ENCODE results near the gene EEF2K.

The EEF2K gene

GRCh38 chr16:22320572-22321339 lies 114.7 kb downstream of the EEF2K start:
- DNase-seq (ENCODE audit: low read depth): no peak
- no peak overlapping the region for H3K4me3 ChIP-seq (ENCODE audit: low read depth, low read length)
- TF ChIP-seq CTCF (IDR thresholded peaks at IDR 0.05; ENCODE audit: low read depth, low read length) (no peak), MYC (IDR thresholded peaks at IDR 0.05; ENCODE audit: low read depth, low read length) (no peak), MAX (IDR thresholded peaks at IDR 0.05; ENCODE audit: low read depth, low read length) (no peak; the same call in 1 of the 2 replicates), POLR2A (IDR thresholded peaks at IDR 0.05; ENCODE audit: extremely low read depth, insufficient read length) (no peak)

GRCh38 chr16:22321340-22322001 lies 115.4 kb downstream of the EEF2K start:
- TF ChIP-seq MYC (IDR thresholded peaks at IDR 0.05; ENCODE audit: low read depth, low read length) (no peak), MAX (IDR thresholded peaks at IDR 0.05; ENCODE audit: low read depth, low read length) (peak; percentile 33; the same call in 1 of the 2 replicates), CTCF (IDR thresholded peaks at IDR 0.05; ENCODE audit: low read depth, low read length) (peak; percentile 71), POLR2A (IDR thresholded peaks at IDR 0.05; ENCODE audit: extremely low read depth, insufficient read length) (no peak)
- peak; percentile 73 for DNase-seq (ENCODE audit: low read depth)
- H3K4me3 ChIP-seq (ENCODE audit: low read depth, low read length): no peak overlapping the region

- DNase-seq (ENCODE audit: low read depth): no peak
- H3K4me3 ChIP-seq (ENCODE audit: low read depth, low read length): no peak overlapping the region
- TF ChIP-seq CTCF (IDR thresholded peaks at IDR 0.05; ENCODE audit: low read depth, low read length) (no peak), POLR2A (IDR thresholded peaks at IDR 0.05; ENCODE audit: extremely low read depth, insufficient read length) (no peak), MYC (IDR thresholded peaks at IDR 0.05; ENCODE audit: low read depth, low read length) (no peak), MAX (IDR thresholded peaks at IDR 0.05; ENCODE audit: low read depth, low read length) (no peak)
Measured at GRCh38 chr16:22322021-22322471, 116.0 kb downstream of the EEF2K start.

GRCh38 chr16:22322741-22323140 lies 116.7 kb downstream of the EEF2K start:
- TF ChIP-seq POLR2A (IDR thresholded peaks at IDR 0.05; ENCODE audit: extremely low read depth, insufficient read length) (no peak), CTCF (IDR thresholded peaks at IDR 0.05; ENCODE audit: low read depth, low read length) (no peak), MYC (IDR thresholded peaks at IDR 0.05; ENCODE audit: low read depth, low read length) (no peak), MAX (IDR thresholded peaks at IDR 0.05; ENCODE audit: low read depth, low read length) (no peak)
- H3K4me3 ChIP-seq (ENCODE audit: low read depth, low read length): no peak overlapping the region
- DNase-seq (ENCODE audit: low read depth): no peak

GRCh38 chr16:22323173-22323958 lies 117.3 kb downstream of the EEF2K start:
- no peak for TF ChIP-seq MAX (IDR thresholded peaks at IDR 0.05; ENCODE audit: low read depth, low read length)
- no peak for TF ChIP-seq MYC (IDR thresholded peaks at IDR 0.05; ENCODE audit: low read depth, low read length)
- no peak for TF ChIP-seq POLR2A (IDR thresholded peaks at IDR 0.05; ENCODE audit: extremely low read depth, insufficient read length)
- TF ChIP-seq CTCF (IDR thresholded peaks at IDR 0.05; ENCODE audit: low read depth, low read length): no peak
- H3K4me3 ChIP-seq (ENCODE audit: low read depth, low read length): no peak overlapping the region
- no peak for DNase-seq (ENCODE audit: low read depth)

Data from NB4 (cell line).